Testis (tissue), 2 donors: Measurements from ENCODE around the gene PDS5B.

Experiments
- POLR2A ChIP-seq: fragments of 450-650 bp; IDR thresholded peaks from one replicate; pipeline ENCODE4 v1.6.1; 2017; ENCODE audit warnings: antibody characterized with exemption, mild to moderate bottlenecking, moderate library complexity
- TF ChIP-seq, protein P1 (sequence below), 3 experiments: fragments of 450-650 bp in 2 of 3; fragments of 200-600 bp in 1 of 3; sonication (generic) in 1 of 3; IDR thresholded peaks; one replicate each; pipeline ENCODE4 v1.5.1; 2016 to 2019; ENCODE audit warnings: antibody characterized with exemption in 3 of 3, mild to moderate bottlenecking in 2 of 3, moderate library complexity in 1 of 3

DNA sequence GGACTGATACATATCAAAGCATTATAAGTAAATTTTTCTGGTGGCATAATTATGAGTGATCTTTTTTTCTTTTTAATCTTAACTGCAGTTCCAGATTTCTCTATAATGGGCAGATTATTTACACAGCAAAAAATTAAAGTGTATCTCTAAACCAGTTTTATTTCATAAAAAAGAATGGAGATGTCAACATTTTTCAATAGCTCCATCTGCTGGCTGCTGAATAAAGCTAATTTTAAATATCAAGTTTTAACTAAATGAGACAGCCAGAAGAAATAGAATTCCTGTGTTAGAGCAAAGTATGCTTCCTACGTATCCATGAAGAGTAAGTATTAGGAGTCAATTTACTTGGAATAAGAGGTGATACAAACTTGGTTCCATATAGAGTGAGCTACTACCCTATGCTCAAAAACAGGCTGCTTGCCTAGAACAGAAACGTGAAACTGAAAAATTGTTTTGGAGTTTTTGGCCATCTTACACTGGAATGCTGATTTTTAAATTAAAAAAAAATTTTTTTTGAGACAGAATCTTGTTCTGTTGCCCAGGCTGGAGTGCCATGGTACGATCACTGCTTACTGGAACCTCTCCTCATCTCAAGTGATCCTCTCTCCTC is 5.0 kb upstream of the PDS5B start:
- TF ChIP-seq, protein P1, sequence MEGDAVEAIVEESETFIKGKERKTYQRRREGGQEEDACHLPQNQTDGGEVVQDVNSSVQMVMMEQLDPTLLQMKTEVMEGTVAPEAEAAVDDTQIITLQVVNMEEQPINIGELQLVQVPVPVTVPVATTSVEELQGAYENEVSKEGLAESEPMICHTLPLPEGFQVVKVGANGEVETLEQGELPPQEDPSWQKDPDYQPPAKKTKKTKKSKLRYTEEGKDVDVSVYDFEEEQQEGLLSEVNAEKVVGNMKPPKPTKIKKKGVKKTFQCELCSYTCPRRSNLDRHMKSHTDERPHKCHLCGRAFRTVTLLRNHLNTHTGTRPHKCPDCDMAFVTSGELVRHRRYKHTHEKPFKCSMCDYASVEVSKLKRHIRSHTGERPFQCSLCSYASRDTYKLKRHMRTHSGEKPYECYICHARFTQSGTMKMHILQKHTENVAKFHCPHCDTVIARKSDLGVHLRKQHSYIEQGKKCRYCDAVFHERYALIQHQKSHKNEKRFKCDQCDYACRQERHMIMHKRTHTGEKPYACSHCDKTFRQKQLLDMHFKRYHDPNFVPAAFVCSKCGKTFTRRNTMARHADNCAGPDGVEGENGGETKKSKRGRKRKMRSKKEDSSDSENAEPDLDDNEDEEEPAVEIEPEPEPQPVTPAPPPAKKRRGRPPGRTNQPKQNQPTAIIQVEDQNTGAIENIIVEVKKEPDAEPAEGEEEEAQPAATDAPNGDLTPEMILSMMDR (IDR thresholded peaks at IDR 0.05) = peak in 2 of 3 experiments; percentile 26 to 59
- no peak for TF ChIP-seq POLR2A
